HG02759 (cell line): ENCODE data around the gene MNAT1.
A peak's percentile ranks its signal among the peaks of the same experiment; 100 is the strongest.
"Not testable (repeated sequence)": the region's sequence is repeated elsewhere in the genome, so short reads cannot be mapped to it uniquely, and the experiment has no call there.

Source experiments
- ATAC-seq: cut with Tn5 transposase; IDR thresholded peaks from one replicate; pipeline ENCODE4 v1.9.1; 2021; ENCODE audit warnings: mild to moderate bottlenecking, moderate library complexity; ENCODE audit not compliant: unreplicated experiment

Gene MNAT1

DNA sequence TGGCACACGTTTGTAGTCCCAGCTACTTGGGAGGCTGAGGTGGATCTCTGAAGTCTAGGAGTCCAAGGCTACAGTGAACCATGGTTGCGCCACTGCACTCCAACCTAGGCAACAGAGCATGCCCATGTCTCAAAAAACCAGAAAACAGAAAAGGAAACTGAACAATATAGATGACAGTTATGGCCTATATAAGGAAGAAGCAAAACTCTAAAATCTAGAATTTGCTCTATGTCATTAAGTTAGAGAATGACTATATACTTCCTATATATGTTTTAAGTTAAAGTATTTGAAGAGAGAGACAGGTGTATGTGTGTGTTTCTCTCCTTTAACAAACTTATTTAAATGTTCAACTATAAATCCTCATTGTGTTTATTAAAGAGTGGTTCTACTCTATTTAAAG is 65.8 kb downstream of the MNAT1 start:
- ATAC-seq, result no peak

DNA sequence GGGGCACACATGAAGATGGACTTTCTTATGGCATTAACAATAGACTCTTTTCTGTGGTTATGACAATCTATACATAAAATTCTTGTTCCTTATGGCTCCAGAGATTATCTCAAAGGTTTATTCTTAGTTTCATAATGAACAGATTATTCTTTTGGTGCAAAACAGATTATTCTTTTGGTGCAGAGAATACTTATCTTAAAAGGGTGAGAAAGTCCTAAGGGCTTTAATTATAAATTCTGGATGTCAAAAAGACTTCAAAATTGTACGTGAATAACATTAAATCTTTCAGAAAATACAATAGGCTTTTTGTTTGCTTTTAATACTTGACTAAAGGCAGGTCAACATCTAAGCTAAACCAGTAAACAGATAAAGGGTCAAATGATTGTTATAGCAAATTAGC is 69.3 kb downstream of the MNAT1 start:
- ATAC-seq, result no peak

DNA sequence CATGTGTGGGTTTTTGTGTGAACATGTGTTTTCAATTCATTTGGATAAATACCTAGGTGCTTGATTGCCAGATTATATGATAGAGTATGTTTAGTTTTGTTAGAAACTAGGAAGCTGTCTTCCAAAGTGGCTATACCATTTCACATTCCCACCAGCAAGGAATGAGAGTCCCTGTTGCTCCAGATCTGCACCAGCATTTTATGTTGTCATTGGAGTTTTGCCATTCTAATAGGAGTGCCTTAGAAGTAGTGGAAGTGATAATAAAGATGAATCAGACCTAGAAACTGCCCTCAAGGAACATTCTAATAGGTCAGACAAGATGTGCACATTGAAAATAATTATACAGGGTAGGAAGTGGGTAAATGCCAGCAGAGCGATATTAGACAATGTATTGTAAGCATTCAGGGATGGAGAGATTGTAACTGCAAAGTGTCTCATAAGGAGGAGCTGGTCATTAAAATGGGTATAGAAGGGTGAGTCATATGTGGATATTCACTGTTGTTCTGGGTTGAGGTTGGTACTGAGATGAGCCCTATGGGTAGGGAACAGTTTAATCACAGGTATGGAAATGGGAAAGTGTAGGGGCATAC is 71.4 kb downstream of the MNAT1 start:
- no peak for ATAC-seq

DNA sequence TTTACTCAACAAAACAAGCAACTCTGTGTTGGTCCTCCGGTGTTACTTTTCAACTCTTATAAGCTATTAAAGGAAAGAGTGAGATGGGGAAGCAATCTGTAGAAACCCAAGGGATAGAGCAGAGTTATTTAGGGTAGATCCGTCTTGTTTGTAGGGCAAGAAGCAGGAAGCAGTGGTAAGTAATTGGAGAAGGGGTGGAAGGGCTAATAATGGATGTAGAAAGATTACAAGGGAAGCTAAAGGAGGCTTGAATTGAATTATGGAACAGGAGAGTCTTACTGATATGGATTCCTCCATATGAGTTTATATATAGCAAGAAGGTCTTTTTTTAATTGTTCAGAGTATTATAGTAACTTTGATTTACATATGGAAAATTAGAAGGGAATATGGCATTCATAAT is 72.7 kb downstream of the MNAT1 start:
- ATAC-seq, result no peak

DNA sequence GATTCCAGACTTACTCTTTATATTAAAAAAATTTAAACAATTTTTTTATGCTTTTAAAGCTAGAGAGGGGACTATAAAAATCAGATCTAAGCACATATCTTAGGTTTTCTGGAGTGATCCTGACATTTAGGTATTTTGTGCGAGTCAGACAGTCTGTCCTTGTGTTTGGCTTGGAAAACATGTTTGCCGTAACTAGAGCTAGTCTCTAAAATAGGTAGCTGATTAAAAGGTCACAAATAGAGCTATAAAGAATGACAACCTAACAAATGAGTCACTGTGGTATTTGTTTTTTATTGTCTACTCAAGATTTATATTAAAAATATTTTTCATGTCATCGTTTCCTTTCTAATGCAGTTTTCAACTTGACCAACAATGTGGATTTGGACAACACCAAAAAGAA is 73.4 kb downstream of the MNAT1 start:
- ATAC-seq, result no peak

DNA sequence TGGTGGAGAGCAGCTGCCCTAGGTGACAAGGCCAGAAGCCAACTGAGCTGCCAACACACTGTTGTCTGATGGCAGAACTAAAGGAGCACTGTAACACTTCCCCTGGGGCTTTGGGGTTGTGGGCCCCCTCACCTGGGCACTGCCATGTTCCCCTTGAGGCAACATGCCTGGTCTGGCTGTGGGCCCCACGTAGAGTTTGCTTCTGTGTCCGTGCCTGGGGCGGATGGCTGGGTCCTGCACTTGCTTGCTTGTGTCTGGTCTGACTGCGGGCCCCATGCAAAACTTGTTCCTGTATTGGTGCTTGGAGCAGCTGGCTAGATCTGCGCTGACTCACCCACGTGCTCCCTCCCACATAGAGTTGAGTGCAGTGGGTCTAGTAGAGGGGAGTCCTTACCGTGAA is 78.4 kb downstream of the MNAT1 start:
- ATAC-seq, result no peak

DNA sequence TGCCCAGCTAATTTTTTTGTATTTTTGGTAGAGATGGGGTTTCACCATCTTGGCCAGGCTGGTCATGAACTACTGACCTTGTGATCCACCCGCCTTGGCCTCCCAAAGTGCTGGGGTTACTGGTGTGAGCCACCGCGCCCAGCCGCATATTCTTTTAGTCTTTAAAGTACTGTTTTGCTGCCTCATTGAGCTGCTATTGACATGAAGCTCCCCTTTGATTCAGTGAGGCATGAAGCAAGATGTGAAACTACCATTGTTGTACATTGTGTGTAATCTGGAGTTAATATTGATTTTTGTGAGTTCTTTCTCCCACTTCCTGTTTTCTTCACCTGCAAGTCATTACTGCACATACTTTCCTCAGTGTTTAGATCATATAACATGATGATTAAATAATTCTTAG is 80.8 kb downstream of the MNAT1 start:
- ATAC-seq, result peak; percentile 99

DNA sequence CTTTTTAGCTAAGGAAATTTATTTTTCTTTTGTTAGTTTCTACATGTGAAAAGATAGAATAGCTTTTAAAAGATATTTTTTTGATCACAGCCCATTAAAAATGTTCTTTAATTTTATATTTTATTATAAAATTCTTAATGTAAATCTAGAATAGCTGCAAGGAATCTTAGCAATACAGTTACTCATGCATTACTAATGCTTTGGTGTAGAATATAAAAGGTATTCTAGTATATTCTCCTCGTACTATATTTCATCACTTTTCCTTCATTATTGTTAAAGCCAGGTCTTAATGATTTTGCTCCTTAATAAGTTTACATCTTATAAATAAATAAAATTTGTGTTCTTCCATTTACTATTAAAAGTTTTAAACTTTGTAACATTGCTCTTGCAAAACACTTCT is 82.6 kb downstream of the MNAT1 start:
- no peak for ATAC-seq

DNA sequence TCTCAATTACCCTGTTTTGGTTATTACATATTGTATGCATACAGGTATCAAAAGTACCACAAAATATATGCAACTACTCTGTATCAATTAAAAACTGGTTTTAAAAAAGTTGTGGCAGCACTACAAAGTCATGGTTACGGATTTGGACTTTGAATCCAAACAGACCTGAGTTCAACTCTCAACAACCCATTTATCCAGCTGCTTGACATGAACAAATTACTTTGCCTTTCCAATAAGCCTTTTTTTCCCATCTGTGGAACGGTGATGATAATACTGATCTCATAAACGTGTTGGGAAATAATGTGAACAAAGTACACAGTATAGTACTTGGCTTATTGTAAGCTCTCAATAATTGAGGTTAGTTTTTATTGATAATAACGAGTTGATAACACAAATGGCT is 85.0 kb downstream of the MNAT1 start:
- ATAC-seq, result no peak

DNA sequence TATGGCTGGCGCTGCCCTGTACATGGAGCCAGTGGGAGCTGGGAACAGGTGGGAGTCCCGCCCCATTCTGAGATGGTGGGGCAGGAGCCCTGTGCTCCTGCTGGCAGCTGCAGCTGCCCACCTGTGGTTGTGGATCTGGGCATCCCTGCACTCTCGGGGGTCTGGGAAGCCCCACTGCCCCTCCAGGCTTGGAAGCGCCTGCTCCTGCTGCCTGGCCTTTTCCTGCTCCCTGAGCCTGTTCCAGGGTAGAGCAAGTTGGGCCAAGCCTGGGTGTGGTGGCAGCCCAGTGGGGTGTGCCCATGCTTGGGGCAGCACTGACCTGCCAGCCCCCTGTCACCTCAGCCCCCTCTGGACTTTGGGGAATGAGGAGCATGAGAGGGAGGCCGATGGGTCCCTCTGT is 104.0 kb downstream of the MNAT1 start:
- no peak for ATAC-seq

DNA sequence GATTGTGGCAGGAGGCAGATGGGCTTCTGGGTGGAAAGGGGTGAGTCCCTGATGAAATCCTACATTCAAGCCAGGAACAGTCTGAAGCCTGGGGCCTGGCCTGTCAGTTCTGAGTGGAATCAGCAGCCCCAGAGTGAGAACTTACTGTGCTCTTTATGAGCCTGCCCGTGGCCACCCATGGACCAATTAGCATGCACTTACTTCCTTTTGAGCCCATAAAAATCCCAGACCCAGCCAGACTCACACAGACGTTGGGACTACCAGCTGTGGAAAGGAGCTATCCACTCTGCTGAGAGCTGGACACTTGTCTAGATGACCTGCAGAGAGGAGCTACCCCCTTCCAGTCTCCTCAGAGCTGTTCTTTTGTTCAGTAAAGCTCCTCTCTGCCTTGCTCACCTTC is 104.5 kb downstream of the MNAT1 start:
- ATAC-seq, result no peak

DNA sequence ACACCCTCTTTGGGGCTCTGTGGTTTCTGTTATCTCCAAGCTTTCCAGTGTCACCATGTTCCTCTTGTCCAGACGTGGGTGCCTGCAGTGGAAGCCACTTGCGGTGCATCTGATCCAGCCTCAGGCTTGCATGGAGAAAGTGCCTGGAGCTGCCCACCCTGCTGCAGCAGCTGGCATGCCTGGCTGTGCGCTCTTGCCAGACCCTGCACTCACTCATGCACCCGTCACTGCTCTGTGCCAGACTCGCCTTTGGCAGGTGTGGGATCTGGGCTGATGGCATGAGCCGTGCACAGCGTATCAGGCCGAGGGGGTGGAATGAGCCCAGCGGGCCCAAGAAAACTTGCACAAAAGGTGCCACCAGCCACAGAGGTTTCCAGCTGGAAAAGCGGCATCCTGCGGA is 105.1 kb downstream of the MNAT1 start:
- ATAC-seq, result no peak

DNA sequence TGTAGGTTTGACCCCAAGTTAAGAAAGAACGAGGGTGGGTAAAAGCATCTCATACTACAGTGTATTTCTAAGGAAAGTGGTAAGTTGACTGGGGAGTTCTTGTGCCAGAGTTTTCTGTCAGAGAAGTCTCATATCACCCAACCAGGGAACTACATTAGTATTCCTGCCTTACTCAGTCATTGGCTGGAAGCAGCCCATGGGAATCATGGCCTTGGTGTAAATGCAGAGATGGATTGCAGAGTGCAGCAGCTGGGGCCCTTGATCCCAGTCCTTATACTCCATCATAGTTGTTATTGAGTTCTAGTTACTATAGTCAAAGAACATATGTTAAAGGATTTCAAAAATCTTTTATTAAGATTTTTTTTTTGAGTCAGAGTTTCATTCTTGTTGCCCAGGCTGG is 105.8 kb downstream of the MNAT1 start:
- ATAC-seq, result no peak

DNA sequence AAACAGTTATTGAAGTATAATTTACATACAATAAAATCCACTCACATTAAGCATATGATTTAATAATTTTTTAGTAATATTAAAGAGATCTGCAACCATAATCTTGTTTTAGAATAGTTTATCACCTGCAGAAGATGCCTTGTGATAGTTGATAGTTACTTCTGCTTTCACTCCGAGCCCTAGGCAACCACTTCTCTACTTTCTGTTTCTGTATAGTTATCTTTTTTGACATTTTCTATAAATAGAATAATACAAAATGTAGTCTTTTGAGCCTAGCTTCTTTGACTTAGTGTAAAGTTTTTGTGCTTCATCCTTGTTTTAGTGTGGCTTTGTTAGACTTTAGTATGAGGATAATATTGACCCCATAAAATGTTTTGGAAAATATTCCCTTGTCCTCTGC is 111.0 kb downstream of the MNAT1 start:
- peak; percentile 90 for ATAC-seq

DNA sequence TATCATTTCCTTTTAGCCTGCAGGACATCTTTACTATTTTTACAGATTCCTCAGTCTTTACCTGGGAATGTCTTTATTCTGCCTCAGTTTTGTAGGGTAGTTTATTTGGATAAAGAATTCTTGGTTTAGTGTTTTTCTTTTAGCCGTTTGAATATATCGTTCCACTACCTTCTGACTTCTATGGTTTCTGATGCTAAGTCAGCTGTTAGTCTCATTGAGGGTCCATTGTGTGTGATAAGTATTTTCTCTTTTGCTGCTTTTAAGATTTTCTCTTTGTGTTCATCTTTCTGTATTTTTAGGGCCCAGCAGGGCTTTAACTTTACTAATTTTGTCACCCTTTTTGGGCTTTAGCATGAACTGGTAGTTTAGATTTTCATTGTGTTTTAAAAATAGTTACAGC is 113.5 kb downstream of the MNAT1 start:
- no peak for ATAC-seq

DNA sequence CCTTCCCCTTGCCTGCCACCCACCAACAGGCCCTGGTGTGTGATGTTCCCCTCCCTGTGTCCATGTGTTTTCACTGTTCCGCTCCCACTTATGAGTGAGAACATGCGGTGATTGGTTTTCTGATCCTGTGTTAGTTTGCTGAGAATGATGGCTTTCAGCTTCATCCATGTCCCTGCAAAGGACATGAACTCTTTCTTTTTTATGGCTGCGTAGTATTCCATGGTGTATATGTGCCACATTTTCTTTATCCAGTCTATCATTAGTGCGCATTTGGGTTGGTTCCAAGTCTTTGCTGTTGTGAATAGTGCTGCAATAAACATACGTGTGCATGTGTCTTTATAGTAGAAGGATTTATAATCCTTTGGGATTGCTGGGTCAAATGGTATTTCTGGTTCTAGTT is 117.1 kb downstream of the MNAT1 start:
- ATAC-seq, result not testable (repeated sequence)

DNA sequence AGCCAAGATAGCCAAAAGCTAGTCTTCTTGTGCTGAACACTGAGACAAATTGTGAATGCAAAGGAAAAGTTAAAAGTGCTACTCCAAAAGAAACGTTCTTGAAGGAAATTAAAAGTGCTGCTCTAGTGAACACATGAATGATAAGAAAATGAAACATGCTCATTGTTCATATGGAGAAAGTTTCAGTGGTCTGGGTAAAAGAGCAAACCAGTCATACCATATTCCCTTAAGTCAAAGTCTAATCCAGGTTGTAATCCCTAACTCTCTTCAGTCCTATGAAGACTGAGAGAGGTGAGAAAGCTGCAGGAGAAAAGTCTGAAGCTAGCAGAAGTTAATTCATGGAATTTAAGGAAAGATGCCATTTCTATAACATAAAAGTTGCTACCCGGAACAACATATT is 121.5 kb downstream of the MNAT1 start:
- no peak for ATAC-seq

DNA sequence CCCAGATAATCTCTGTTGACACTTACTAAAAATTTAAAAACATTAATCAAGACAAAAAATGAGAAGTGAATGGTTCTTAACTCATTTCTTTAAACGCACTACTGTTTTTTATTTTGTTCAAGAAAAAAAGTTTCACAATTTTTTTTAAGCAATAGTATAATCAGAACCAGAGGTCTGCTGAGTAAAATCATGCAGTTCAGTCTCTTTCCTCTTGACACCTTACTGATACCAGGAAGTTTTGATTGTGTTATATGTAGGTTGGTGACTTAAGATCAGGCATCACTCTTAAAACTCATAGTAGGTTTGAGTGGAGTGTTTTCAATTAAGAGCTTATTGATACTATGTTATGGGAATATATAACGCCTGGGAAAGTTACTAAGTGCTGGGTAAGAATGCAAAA is 125.0 kb downstream of the MNAT1 start:
- ATAC-seq, result no peak

DNA sequence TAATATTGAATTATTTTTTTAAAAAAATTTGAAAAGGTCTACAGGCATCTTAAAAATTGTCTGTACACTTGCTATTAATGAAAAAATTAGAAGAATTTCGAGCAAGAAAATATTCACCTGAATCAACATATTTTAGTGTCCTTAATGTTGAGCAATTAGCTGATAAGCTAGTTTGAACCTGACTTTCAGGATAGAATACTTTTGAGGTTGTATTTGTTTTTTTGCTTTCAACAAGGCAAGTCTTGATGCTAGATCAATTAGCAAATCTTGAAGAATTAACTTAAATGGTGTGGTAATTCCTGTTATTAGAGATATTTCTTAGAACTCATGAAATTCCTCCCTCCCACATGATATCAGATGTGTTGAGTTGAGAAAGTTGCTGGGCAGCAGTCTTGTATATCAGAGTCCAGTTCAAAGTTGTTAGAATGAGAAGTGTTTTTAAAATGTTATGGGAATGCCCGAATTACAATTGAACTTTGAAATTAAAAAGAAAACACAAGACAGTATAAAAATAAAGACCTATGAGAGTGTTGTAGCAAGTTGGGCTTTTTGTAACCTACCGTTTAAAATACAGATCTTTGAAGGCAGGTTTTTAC is 127.1 kb downstream of the MNAT1 start:
- no peak for ATAC-seq

DNA sequence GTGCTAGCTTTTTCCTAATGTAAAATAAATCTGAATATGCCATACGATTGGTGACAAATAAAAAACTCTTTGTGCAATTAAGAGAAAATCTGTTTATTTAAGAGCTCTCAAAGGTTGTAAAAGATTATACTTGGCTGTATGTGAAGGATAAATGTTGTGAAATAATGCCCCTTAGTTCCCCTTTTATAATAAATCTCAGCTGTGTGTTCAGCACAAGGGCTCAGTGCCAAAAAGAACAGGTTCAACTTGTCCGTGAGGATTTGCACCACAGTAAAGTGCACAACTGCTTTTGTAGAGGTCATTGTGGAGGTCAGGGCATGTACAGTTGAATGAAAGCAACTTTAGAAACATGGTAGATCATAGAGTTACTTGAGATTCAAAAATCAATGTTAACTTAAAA is 127.7 kb downstream of the MNAT1 start:
- ATAC-seq, result no peak

DNA sequence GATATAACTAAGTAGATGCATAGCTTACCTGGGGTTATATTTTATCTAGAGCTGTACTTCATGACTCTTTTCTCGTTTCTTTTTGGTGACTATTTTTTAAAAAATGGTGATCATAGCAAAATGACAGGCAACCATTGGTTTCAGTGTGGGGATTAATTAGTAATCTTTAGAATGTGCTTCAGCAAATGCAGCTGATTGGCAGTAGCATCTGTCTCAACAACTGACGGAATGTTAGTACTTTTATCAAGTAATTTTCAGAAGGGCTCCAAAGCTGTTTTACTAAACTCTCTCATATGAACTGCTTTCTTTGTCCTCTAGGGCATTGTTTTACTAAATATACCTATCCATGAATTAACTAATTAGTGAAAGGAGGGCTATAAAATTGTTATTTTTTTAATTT is 128.7 kb downstream of the MNAT1 start:
- ATAC-seq, result no peak

DNA sequence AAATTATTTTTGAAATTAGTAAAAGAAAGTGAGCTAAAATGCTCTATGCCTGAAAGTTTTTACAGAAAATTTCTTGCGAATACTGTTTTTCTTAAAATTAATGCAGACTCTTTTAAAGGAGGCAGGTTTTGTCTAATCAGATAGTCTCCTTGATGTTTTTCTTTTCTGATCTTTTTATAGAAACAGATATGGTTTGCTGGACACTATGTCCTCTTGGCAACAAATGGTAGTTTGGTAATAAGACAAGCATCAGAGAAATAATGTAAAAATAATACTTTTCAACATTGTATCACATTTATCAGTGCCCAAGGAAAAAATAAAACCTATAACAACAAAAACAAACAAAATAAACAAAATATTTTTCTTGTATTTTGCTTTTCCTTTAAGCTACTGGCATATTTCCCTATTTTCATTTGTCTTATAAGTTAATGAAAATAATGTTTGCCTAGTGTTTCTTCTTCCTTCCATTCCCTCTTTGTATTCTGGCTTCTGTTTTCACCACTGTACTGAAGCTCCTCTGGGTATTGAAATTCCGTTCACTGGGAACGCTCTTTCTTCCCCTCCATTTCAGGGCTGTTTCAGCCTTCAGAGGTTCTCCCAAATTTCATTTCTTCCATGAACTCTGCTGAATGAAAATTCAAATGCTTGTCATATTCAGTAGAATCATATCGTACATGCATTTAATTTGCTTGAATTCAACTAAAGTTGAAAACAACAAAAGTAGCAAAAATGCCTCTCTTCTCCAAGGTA is 131.0 kb downstream of the MNAT1 start:
- no peak for ATAC-seq
